ENCODE measurements around the gene BPIFB4. TPM values are rescaled to one million over a fixed set of nuclear protein-coding genes. Genes with fewer than 3 reads are reported as not detected.

The BPIFB4 gene
- total RNA-seq, 1 donor from 2014 or later = not detected

DNA sequence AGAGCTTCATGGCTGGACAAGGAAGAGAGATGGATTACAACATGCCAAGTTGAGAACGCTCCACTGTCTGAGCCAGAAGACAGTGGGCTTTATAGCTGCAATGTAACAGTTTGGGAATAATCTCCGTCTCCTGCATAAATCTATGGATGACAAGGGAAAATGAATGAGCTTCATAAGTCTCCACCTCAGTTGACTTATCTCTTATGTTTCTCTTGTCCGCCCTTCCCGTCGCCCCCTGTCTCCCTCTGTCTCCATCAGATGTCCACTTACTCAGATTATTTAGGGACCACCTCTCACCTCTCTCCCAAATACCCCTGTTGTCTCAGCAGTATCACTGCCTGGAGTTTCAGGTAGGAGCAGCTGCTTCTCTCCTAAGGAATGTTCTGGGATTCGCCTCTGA is 74.8 kb downstream of the BPIFB4 start:
- FAIRE-seq (no peak), DNase-seq (ENCODE audit: low spot score in 2 of 2) (no peak)

DNA sequence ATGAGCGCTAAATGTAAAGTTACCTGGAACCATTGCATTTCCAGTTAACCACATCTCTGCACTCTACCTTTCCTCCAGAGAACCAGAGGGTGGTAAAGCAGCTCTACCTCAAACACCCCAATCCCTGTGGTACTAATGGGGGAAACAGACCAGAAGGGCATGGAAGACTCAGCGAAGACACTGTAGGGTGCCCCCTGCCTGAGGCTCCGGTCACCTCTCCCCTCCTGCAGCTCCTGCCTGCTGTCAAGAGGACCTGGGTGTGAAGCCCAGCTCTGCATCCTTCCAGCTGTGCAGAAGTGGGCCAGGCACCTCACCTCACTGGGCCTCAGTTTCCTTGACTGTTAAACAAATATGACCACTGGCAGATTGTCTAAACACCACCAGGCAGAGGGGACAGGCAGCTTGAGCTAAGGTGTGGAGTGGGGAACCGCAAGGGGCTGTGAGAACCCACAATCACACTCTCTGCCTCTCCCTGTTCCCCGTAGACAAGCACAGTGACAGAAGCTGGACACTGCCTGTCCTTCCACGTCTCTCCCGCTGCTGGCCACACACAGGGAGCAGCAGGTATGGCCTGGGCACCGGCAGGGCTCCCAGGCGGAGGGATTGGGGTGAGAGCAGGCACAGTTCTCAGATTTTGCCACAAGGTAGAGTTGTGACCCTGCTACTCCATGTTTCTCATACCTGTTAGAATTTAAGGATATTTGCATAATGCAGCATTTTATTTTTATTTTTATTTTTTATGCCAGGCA is 79.4 kb downstream of the BPIFB4 start:
- FAIRE-seq (no peak), DNase-seq (ENCODE audit: low spot score in 2 of 2) (no peak)

DNA sequence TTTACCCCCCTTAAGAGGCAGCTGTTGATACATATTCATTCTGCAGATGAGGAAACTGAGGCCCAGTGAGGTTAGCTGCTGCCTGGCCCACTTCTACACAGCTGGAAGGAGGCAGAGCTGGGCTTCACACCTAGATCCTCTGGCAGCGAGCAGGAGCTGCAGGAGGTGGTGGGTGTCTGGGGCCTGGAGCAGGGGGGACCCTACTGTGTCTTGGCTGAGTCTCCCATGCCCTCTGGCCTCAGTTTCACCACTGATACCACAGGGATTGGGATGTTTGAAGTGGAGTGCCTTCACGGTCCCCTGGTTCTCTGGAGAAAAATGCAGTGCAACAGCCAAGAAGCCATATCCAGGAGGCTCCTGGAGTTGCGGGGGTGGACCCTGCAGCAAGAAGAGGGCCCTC is 80.3 kb downstream of the BPIFB4 start:
- DNase-seq (ENCODE audit: low spot score in 2 of 2) = no peak
- no peak for FAIRE-seq

DNA sequence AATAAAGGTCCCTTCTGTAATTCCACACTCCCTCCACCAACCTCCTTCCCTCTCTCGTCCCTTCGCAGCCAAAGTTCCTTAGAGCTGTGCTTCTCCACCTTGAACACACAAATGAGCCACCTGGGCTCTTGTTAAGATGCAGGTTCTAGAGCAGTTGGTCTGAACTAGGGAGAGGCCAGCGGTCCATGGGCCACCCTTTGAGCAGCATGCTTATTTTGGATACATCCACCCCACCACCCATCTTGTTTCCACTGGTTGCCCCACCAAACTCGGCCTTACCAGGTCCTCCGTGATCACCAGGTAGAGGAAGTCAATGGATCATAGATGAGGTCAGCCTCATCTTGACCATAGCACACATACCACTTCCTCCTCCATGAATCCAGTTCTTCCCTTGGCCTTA is 81.2 kb downstream of the BPIFB4 start:
- no peak for FAIRE-seq
- no peak for DNase-seq (ENCODE audit: low spot score in 2 of 2)

Other genes starting within 250 kb of the BPIFB4 start
- not detected for gene EFCAB8, start 220.7 kb upstream of the BPIFB4 start, total RNA-seq
- not detected for gene SUN5, start 75.2 kb upstream of the BPIFB4 start, total RNA-seq
- gene BPIFB2, start 71.9 kb upstream of the BPIFB4 start, total RNA-seq = not detected
- gene BPIFB6, start 48.0 kb upstream of the BPIFB4 start, total RNA-seq = not detected
- not detected for gene BPIFB3, start 25.7 kb upstream of the BPIFB4 start, total RNA-seq
- gene BPIFA2, start 88.5 kb downstream of the BPIFB4 start, total RNA-seq = not detected
- gene BPIFA3, start 137.7 kb downstream of the BPIFB4 start, total RNA-seq = not detected
- gene BPIFA1, start 156.4 kb downstream of the BPIFB4 start, total RNA-seq = not detected
- not detected for gene BPIFB1, start 203.6 kb downstream of the BPIFB4 start, total RNA-seq

Measured in frontal cortex (tissue), 4 donors.